K562 (cell line): Measurements from ENCODE around the gene CSMD2. TPM values are rescaled to one million over a fixed set of nuclear protein-coding genes. Genes with fewer than 3 reads are reported as not detected.

Experiments
- ATAC-seq: fragments of 200-7000 bp; cut with Tn5 transposase; 3 replicates; pipeline ENCODE4 v1.9.1; 2020; ENCODE audit warnings: moderate library complexity
- BruUV-seq: library from RNA; stranded (reverse); fragments of 400-500 nt; replicated peaks from 2 replicates; lab custom pipeline; 2021; lab: Mats Ljungman, UMichigan
- CTCF ChIA-PET: fragments of 300-600 bp; formaldehyde crosslinking; extraction: SDS; loops from one replicate; lab custom pipeline; 2021; ENCODE audit warnings: low intra/inter-chr PET ratio; lab: Yijun Ruan, JAX
- POLR2A ChIA-PET: fragments of 300-600, 350-650 bp; sonication (Branson Sonifier 250); formaldehyde crosslinking; extraction: SDS; loops from one replicate; lab custom pipeline; 2021; ENCODE audit warnings: antibody characterized with exemption, inconsistent platforms; lab: Yijun Ruan, JAX
- DNase-seq, 4 experiments: peaks; one replicate each; pipeline versions ENCODE4 v3.0.0 to v3.0.0-alpha.2; 2011 to 2018; ENCODE audit warnings: low spot score in 3 of 4, mixed read lengths in 3 of 4; ENCODE audit errors: extremely low read depth in 1 of 4
- FAIRE-seq: peaks from 2 replicates; lab custom pipeline; 2011; peaks lifted over from hg19 to GRCh38; lab: Jason Lieb, UNC
- H2AFZ ChIP-seq: 2 replicates; pipeline ENCODE4 v1.6.0; 2011; ENCODE audit warnings: low read depth, low read length, control low read depth, inconsistent platforms
- H3K27ac ChIP-seq: fragments of 200-600 bp; 3 replicates; pipeline ENCODE4 v1.8.0; 2011; ENCODE audit warnings: low read depth, mild to moderate bottlenecking, control low read depth, inconsistent platforms, low read length, moderate library complexity, mixed read lengths; ENCODE audit errors: extremely low read depth
- H3K27me3 ChIP-seq, 2 experiments: fragments of 300-600 bp in 1 of 2; 2 replicates in 1 of 2; 3 replicates in 1 of 2; pipeline versions ENCODE4 v1.6.0 to v1.8.0; 2011; ENCODE audit warnings: inconsistent platforms in 2 of 2, low read length in 2 of 2, mild to moderate bottlenecking in 1 of 2, mixed read lengths in 1 of 2, moderate library complexity in 1 of 2; ENCODE audit not compliant: control insufficient read depth in 2 of 2, insufficient read depth in 2 of 2
- H3K36me3 ChIP-seq: fragments of 300-600 bp; 3 replicates; pipeline ENCODE4 v1.8.0; 2011; ENCODE audit warnings: mild to moderate bottlenecking, low read length, inconsistent platforms; ENCODE audit not compliant: control insufficient read depth, insufficient read depth
- H3K4me1 ChIP-seq, 2 experiments: fragments of 200-600 bp in 1 of 2; replicated peaks in 1 of 2; 2 replicates in 1 of 2; 3 replicates in 1 of 2; pipeline versions ENCODE4 v1.5.1 to v1.8.0; 2011; ENCODE audit warnings: inconsistent platforms in 2 of 2, low read length in 2 of 2, mild to moderate bottlenecking in 1 of 2, mixed read lengths in 1 of 2, moderate library complexity in 1 of 2; ENCODE audit not compliant: control insufficient read depth in 2 of 2, insufficient read depth in 2 of 2
- H3K4me2 ChIP-seq: 2 replicates; pipeline ENCODE4 v1.6.1; 2011; ENCODE audit warnings: low read length, control low read depth, inconsistent platforms, mixed read lengths; ENCODE audit not compliant: insufficient read depth
- H3K4me3 ChIP-seq: fragments of 200-600 bp; sonication (generic), shearing (Covaris generic); 2 replicates; pipeline ENCODE4 v1.5.1; 2016; ENCODE audit warnings: control low read depth, inconsistent platforms
- H3K79me2 ChIP-seq: fragments of 200-600 bp; 3 replicates; pipeline ENCODE4 v1.8.0; 2011; ENCODE audit warnings: low read length, inconsistent platforms; ENCODE audit not compliant: control insufficient read depth, insufficient read depth
- H3K9ac ChIP-seq, 2 experiments: 2 replicates each; pipeline versions ENCODE4 v1.6.0 to v1.6.1; 2011; ENCODE audit warnings: low read depth in 2 of 2, low read length in 2 of 2, control low read depth in 1 of 2, inconsistent platforms in 1 of 2, mild to moderate bottlenecking in 1 of 2, mixed read lengths in 1 of 2; ENCODE audit not compliant: insufficient read depth in 1 of 2
- H3K9me1 ChIP-seq: one replicate; pipeline ENCODE4 v1.6.0; 2011; ENCODE audit warnings: inconsistent platforms, mild to moderate bottlenecking, low read length, moderate library complexity; ENCODE audit not compliant: control insufficient read depth, insufficient read depth
- H3K9me3 ChIP-seq: replicated peaks from 2 replicates; pipeline ENCODE4 v1.5.1; 2011; ENCODE audit warnings: low read depth, low read length, inconsistent platforms; ENCODE audit not compliant: control insufficient read depth, insufficient read depth
- H4K20me1 ChIP-seq: replicated peaks from 2 replicates; pipeline ENCODE4 v1.6.1; 2011; ENCODE audit warnings: low read length, inconsistent platforms, mixed read lengths; ENCODE audit not compliant: control insufficient read depth, insufficient read depth
- FOXM1 ChIP-seq, 2 experiments: fragments of 450-650 bp in 1 of 2; sonication (generic) in 1 of 2; formaldehyde crosslinking in 1 of 2; IDR thresholded peaks; 2 replicates each; pipeline versions ENCODE4 v1.6.1 to v1.9.0; 2017 to 2022; ENCODE audit warnings: low read depth in 2 of 2, mild to moderate bottlenecking in 2 of 2, missing genetic modification reagents in 1 of 2, moderate library complexity in 1 of 2
- MAFG ChIP-seq: fragments of 450-650 bp; conservative IDR thresholded peaks from 2 replicates; pipeline ENCODE4 v1.6.1; 2016; ENCODE audit warnings: missing genetic modification characterization, missing compliant biosample characterization
- NBN ChIP-seq: fragments of 450-650 bp; IDR thresholded peaks from 2 replicates; pipeline ENCODE4 v1.6.1; 2016; ENCODE audit warnings: low read depth, mild to moderate bottlenecking
- PHF8 ChIP-seq: fragments of 200-600 bp; sonication (generic); IDR thresholded peaks from 2 replicates; pipeline ENCODE4 v1.6.1; 2012; ENCODE audit warnings: mixed run types, mild to moderate bottlenecking, inconsistent platforms, low read length, moderate library complexity, borderline replicate concordance
- RFX1 ChIP-seq: fragments of 450-650 bp; IDR thresholded peaks from 2 replicates; pipeline ENCODE4 v1.6.1; 2016; ENCODE audit warnings: mild to moderate bottlenecking, moderate library complexity
- RHOXF2B ChIP-seq: fragments of 250-450 bp; sonication (Bioruptor Pico); conservative IDR thresholded peaks from 2 replicates; pipeline ENCODE4 v1.5.1; 2021
- TAF1 ChIP-seq: IDR thresholded peaks from 2 replicates; pipeline ENCODE4 v1.6.1; 2011; ENCODE audit warnings: mild to moderate bottlenecking, low read length, moderate library complexity; ENCODE audit not compliant: insufficient read depth, control insufficient read depth, severe bottlenecking; ENCODE audit errors: extremely low read depth
- TAF9B ChIP-seq: fragments of 450-650 bp; IDR thresholded peaks from 2 replicates; pipeline ENCODE4 v1.6.1; 2018; ENCODE audit warnings: mild to moderate bottlenecking; ENCODE audit not compliant: partially characterized antibody
- ZNF444 ChIP-seq: fragments of 250-450 bp; sonication (Bioruptor Pico); IDR thresholded peaks from 2 replicates; pipeline ENCODE4 v1.4.0; 2020; ENCODE audit warnings: mild to moderate bottlenecking, moderate library complexity
- WGBS: fragments of 100-300 bp; shearing (Covaris generic); methylation state at CpG from one replicate; pipeline ENCODE4 v1.1.6; 2016; ENCODE audit warnings: low coverage, mixed read lengths; ENCODE audit not compliant: insufficient coverage; ENCODE audit errors: missing lambda C conversion rate; 5-methylcytosine and 5-hydroxymethylcytosine counted together
- in situ Hi-C: fragments of 300-500 bp; cut with MboI; formaldehyde crosslinking; loops from 4 replicates; pipeline ENCODE4 v1.15.0; 2018; ENCODE audit warnings: inconsistent platforms, mixed read lengths
- intact Hi-C: fragments of 100-400 bp; cut with micrococcal nuclease; formaldehyde crosslinking; loops from 2 replicates; pipeline ENCODE4 v1.14.2; 2022
- polyA plus RNA-seq, 8 experiments: library from polyadenylated mRNA; depleted of rRNA in 4 of 8; stranded (reverse) in 5 of 8; unstranded in 3 of 8; fragments of >200 nt; fragmentation: Nextera tagmentation in 2 of 8; fragmentation: Illumina TruSeq in 1 of 8; extraction: Ambion mirVana in 2 of 8; extraction: Trizol in 1 of 8; gene quantifications; 2 replicates each; pipeline versions ENCODE4 v1.2.1 to v1.2.3, GENCODE V29; 2011 to 2014; ENCODE audit warnings: inconsistent platforms in 1 of 8, missing spikeins in 1 of 8
- total RNA-seq, 7 experiments: library from RNA; depleted of rRNA in 6 of 7; stranded (reverse); fragments of >200 nt in 6 of 7; fragmentation: Illumina TruSeq in 2 of 7; extraction: Trizol in 2 of 7; gene quantifications; 2 replicates each; pipeline versions ENCODE4 v1.2.1 to v1.2.3, GENCODE V29; 2011 to 2021; ENCODE audit warnings: low replicate concordance in 1 of 7
- TF ChIP-seq, protein P1 (sequence below): fragments of 450-650 bp; IDR thresholded peaks from 2 replicates; pipeline ENCODE4 v1.6.1; 2018; ENCODE audit not compliant: partially characterized antibody
- TF ChIP-seq, protein P2 (sequence below), 2 experiments: IDR thresholded peaks in 1 of 2; conservative IDR thresholded peaks in 1 of 2; 2 replicates each; pipeline ENCODE4 v1.6.1; 2016; ENCODE audit warnings: low read depth in 2 of 2, mild to moderate bottlenecking in 1 of 2, missing compliant biosample characterization in 1 of 2, missing genetic modification characterization in 1 of 2, moderate library complexity in 1 of 2
- TF ChIP-seq, protein P3 (sequence below): fragments of 450-650 bp; formaldehyde crosslinking; conservative IDR thresholded peaks from 2 replicates; pipeline ENCODE4 v1.4.0; 2022; ENCODE audit warnings: mild to moderate bottlenecking, missing genetic modification characterization

Gene CSMD2
- total and polyA plus RNA-seq, 9 of the 15 experiments (the other 6 are each of a cell fraction or from before 2014, with no cell fraction given), result not detected

DNA sequence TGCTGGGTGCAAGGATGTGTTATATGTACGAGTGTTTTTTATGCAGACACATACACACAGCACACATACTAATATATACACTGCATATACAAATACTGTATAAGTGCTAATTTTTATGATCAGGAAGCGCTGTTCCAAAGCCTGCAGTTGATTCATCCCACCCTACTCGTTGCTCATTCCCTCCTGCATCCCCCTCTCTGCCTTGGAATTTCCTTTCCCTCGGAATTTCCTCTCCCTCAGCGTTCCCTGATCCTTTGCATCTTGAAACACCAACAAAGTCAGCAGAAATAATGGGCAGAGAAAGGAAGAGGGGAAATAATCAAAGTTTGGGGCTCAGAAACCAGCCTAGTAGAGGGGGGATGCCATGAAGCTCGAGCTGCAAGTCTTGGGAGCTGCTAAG is 98.9 kb downstream of the CSMD2 start (continued):
- TF ChIP-seq, protein P1, sequence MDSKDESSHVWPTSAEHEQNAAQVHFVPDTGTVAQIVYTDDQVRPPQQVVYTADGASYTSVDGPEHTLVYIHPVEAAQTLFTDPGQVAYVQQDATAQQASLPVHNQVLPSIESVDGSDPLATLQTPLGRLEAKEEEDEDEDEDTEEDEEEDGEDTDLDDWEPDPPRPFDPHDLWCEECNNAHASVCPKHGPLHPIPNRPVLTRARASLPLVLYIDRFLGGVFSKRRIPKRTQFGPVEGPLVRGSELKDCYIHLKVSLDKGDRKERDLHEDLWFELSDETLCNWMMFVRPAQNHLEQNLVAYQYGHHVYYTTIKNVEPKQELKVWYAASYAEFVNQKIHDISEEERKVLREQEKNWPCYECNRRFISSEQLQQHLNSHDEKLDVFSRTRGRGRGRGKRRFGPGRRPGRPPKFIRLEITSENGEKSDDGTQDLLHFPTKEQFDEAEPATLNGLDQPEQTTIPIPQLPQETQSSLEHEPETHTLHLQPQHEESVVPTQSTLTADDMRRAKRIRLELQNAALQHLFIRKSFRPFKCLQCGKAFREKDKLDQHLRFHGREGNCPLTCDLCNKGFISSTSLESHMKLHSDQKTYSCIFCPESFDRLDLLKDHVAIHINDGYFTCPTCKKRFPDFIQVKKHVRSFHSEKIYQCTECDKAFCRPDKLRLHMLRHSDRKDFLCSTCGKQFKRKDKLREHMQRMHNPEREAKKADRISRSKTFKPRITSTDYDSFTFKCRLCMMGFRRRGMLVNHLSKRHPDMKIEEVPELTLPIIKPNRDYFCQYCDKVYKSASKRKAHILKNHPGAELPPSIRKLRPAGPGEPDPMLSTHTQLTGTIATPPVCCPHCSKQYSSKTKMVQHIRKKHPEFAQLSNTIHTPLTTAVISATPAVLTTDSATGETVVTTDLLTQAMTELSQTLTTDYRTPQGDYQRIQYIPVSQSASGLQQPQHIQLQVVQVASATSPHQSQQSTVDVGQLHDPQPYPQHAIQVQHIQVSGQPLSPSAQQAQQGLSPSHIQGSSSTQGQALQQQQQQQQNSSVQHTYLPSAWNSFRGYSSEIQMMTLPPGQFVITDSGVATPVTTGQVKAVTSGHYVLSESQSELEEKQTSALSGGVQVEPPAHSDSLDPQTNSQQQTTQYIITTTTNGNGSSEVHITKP, result no peak
- no peak for TF ChIP-seq NBN

DNA sequence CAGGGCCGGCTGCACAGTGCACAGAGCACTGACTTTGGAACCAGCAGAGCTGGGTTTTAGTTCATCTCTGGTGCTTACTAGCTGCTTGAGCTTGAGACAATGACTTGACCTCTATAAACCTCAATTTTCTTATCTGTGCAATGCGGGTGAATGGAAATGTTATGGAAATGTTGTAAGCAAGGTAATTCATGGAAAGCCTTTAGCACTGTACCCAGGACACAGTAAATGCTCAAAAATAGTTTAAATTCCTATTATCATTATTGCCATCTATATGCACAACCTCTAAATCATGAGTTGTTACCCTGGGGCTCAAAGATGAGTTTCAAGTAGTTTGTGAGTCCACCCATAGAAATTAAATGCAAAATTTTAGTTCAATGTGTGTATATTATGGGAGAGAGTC is 99.5 kb downstream of the CSMD2 start:
- ATAC-seq, result no peak
- no peak overlapping the region for H3K27ac ChIP-seq
- intact Hi-C loops (no loop called here), in situ Hi-C loops (no loop called here)
- no peaks in the 10 kb centered on the region; a peak in 1 of 5 replicates for H3K27me3 ChIP-seq
- no peak overlapping the region for H2AFZ ChIP-seq
- H3K79me2 ChIP-seq, result no peaks in the 10 kb centered on the region
- BruUV-seq, result no TSS peak
- no peaks in the 10 kb centered on the region for H3K36me3 ChIP-seq
- POLR2A ChIA-PET, result no interaction called here
- no peaks in the 10 kb centered on the region for H3K4me1 ChIP-seq
- H4K20me1 ChIP-seq, result no peaks in the 10 kb centered on the region
- WGBS, result 0% methylated on average over 2 of the region's 2 CpGs
- H3K9me1 ChIP-seq, result no peaks in the 10 kb centered on the region
- DNase-seq, result no peak
- no peak overlapping the region for H3K4me3 ChIP-seq
- CTCF ChIA-PET, result no interaction called here
- no peak overlapping the region for H3K9ac ChIP-seq
- H3K9me3 ChIP-seq, result no peaks in the 10 kb centered on the region
- H3K4me2 ChIP-seq, result no peak overlapping the region
- no peak for FAIRE-seq
- TF ChIP-seq FOXM1 (IDR thresholded peaks at IDR 0.05; ENCODE audit: low read depth) (no peak), FOXM1 (CRISPR knock-in tag; IDR thresholded peaks at IDR 0.05; ENCODE audit: low read depth) (no peak), TAF9B (no peak), RFX1 (no peak), TAF1 (no peak), PHF8 (no peak), MAFG (tag) (no peak), RHOXF2B (CRISPR knock-in tag) (no peak), ZNF444 (CRISPR knock-in tag) (no peak)
- TF ChIP-seq, protein P2, sequence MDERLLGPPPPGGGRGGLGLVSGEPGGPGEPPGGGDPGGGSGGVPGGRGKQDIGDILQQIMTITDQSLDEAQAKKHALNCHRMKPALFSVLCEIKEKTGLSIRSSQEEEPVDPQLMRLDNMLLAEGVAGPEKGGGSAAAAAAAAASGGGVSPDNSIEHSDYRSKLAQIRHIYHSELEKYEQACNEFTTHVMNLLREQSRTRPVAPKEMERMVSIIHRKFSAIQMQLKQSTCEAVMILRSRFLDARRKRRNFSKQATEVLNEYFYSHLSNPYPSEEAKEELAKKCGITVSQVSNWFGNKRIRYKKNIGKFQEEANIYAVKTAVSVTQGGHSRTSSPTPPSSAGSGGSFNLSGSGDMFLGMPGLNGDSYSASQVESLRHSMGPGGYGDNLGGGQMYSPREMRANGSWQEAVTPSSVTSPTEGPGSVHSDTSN (CRISPR knock-in tag; IDR thresholded peaks at IDR 0.05; ENCODE audit: low read depth), result no peak
- TF ChIP-seq, protein P2 (tag; conservative IDR thresholded peaks at IDR 0.05; ENCODE audit: low read depth), result no peak
- TF ChIP-seq, protein P3, sequence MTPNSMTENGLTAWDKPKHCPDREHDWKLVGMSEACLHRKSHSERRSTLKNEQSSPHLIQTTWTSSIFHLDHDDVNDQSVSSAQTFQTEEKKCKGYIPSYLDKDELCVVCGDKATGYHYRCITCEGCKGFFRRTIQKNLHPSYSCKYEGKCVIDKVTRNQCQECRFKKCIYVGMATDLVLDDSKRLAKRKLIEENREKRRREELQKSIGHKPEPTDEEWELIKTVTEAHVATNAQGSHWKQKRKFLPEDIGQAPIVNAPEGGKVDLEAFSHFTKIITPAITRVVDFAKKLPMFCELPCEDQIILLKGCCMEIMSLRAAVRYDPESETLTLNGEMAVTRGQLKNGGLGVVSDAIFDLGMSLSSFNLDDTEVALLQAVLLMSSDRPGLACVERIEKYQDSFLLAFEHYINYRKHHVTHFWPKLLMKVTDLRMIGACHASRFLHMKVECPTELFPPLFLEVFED (CRISPR knock-in tag), result no peak
